GM18907 (cell line): ENCODE data around the gene SPPL3.
"Not testable (repeated sequence)": the region's sequence is repeated elsewhere in the genome, so short reads cannot be mapped to it uniquely, and the experiment has no call there.

Source experiments
- ATAC-seq: cut with Tn5 transposase; IDR thresholded peaks from one replicate; pipeline ENCODE4 v1.9.1; 2021; ENCODE audit warnings: mild to moderate bottlenecking, moderate library complexity; ENCODE audit not compliant: unreplicated experiment

The SPPL3 gene

GRCh38 chr12:120921637-120922036, 17.5 kb upstream of the SPPL3 start:
- ATAC-seq, result no peak

- no peak for ATAC-seq
Observed at GRCh38 chr12:120920178-120920577, 16.0 kb upstream of the SPPL3 start.

- ATAC-seq, result no peak
Observed at GRCh38 chr12:120917748-120918147, 13.6 kb upstream of the SPPL3 start.

- ATAC-seq, result no peak
Observed at GRCh38 chr12:120916561-120916960, 12.4 kb upstream of the SPPL3 start.

GRCh38 chr12:120914794-120915193, 10.6 kb upstream of the SPPL3 start:
- no peak for ATAC-seq

- ATAC-seq, result no peak
Observed at GRCh38 chr12:120909633-120910298, 5.6 kb upstream of the SPPL3 start.

GRCh38 chr12:120905856-120906384, 1.8 kb upstream of the SPPL3 start:
- no peak for ATAC-seq

- ATAC-seq, result peak; percentile 48
Observed at GRCh38 chr12:120903412-120904196, 554 bp downstream of the SPPL3 start.

- ATAC-seq, result no peak
Observed at GRCh38 chr12:120902846-120903411, 1.2 kb downstream of the SPPL3 start.

GRCh38 chr12:120901818-120902217, 2.3 kb downstream of the SPPL3 start:
- no peak for ATAC-seq

- not testable (repeated sequence) for ATAC-seq
Observed at GRCh38 chr12:120901101-120901500, 3.1 kb downstream of the SPPL3 start.

GRCh38 chr12:120895532-120895931, 8.6 kb downstream of the SPPL3 start:
- no peak for ATAC-seq

GRCh38 chr12:120892265-120892664, 11.9 kb downstream of the SPPL3 start:
- ATAC-seq, result no peak

GRCh38 chr12:120890963-120891362, 13.2 kb downstream of the SPPL3 start:
- ATAC-seq, result no peak

- ATAC-seq, result no peak
Observed at GRCh38 chr12:120887253-120888043, 16.7 kb downstream of the SPPL3 start.

GRCh38 chr12:120886199-120887018, 17.7 kb downstream of the SPPL3 start:
- ATAC-seq, result peak; percentile 82

GRCh38 chr12:120885521-120885920, 18.6 kb downstream of the SPPL3 start:
- ATAC-seq, result no peak

- ATAC-seq, result no peak
Observed at GRCh38 chr12:120884644-120885043, 19.5 kb downstream of the SPPL3 start.

GRCh38 chr12:120882055-120882555, 22.1 kb downstream of the SPPL3 start:
- ATAC-seq, result no peak

GRCh38 chr12:120879718-120880300, 24.3 kb downstream of the SPPL3 start:
- no peak for ATAC-seq
